ENCODE results near the gene TMEM62. TPM values are rescaled to one million over a fixed set of nuclear protein-coding genes. Genes with fewer than 3 reads are reported as not detected.
"Not testable (repeated sequence)": the region's sequence is repeated elsewhere in the genome, so short reads cannot be mapped to it uniquely, and the experiment has no call there.

Gene TMEM62
- total RNA-seq, 2 donors from 2014 or later, result 16.1 to 71.9 TPM

DNA sequence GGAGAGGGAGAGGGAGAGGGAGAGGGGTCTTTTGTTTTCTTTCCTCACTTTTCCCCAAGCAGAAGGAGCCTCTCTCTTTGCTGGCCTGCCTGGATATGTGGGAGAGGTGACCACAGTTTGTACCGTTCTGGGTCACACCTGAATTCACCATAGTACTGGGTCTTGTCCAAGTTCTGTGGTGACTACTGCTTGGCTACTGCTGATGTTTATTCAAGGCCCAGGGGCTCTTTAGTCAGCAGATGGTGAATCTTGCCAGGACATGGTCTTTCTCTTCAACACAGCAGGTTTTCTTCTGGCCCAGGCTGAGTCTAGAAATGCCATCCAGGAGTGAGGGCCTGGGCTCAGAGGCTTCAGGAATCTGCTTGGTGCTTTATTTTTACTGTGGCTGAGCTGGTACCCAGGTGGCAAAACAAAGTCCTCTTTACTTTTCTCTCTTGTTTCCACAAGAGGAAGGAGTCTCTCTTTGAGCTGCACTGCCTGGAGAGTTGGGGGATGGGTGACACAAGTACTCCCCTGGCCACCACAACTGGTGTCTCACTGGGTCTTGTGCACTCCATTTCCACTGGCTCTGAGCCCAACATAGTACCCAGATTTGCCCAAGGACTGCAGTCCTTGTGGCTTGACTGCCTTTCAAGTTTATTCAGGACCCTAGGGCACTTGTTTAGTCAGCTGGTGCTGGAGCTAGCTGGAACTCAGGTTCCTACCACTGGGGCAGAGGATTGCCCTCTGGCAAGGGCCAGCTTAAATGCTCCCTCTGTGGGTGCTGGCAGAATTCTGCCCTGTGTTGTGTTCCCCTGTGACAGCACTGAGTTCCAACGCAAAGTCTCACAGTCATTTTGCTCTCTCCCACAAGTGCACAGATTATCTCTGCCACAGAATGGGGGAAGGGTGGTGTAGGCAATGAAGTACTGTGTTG is 35.1 kb downstream of the TMEM62 start:
- H3K4me3 ChIP-seq, result no peak overlapping the region
- 58 to 62% methylated on average over 2 of the region's 2 CpGs for WGBS, 2 donors
- no peaks in the 10 kb centered on the region for H3K27me3 ChIP-seq
- ATAC-seq (peak; percentile 45), DNase-seq (peak in 3 of 4 donors; percentile 13 to 70 (median 14))
- TF ChIP-seq POLR2A (IDR thresholded peaks at IDR 0.05), result no peak
- TF ChIP-seq, protein P1, sequence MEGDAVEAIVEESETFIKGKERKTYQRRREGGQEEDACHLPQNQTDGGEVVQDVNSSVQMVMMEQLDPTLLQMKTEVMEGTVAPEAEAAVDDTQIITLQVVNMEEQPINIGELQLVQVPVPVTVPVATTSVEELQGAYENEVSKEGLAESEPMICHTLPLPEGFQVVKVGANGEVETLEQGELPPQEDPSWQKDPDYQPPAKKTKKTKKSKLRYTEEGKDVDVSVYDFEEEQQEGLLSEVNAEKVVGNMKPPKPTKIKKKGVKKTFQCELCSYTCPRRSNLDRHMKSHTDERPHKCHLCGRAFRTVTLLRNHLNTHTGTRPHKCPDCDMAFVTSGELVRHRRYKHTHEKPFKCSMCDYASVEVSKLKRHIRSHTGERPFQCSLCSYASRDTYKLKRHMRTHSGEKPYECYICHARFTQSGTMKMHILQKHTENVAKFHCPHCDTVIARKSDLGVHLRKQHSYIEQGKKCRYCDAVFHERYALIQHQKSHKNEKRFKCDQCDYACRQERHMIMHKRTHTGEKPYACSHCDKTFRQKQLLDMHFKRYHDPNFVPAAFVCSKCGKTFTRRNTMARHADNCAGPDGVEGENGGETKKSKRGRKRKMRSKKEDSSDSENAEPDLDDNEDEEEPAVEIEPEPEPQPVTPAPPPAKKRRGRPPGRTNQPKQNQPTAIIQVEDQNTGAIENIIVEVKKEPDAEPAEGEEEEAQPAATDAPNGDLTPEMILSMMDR (IDR thresholded peaks at IDR 0.05), result no peak
- H3K36me3 ChIP-seq (replicated peaks in 1 of 2; ENCODE audit: insufficient read depth in 1 of 2, low read depth in 2 of 2), result peaks cover under 1 to 2% of the 10 kb centered on the region in 2 donors
- H3K27ac ChIP-seq, result peak overlapping the region in 2 of 4 donors; percentile 19 to 72
- H3K9me3 ChIP-seq, result no peaks in the 10 kb centered on the region
- intact Hi-C loops (cut with DNase I), result no loop called here
- H3K4me1 ChIP-seq, result peaks cover 10% of the 10 kb centered on the region

DNA sequence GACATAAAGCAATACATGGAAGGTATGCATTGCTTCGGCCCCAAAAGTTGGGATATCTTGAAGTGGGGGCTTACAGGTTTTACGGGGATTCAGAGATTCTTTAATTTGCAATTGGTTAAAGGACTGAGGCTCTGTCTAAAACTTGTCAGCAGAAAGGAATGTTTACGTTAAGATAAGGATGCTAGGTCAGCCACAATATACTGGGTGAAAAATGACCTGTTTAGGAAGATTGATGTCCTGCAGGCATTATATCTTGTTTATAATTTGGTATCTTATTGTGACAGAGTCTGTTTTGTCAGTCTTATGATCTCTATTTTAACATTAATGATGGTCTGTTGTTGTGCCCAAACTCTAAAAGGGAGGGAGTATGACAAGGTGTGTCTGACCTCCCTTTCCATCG is 36.5 kb downstream of the TMEM62 start:
- WGBS, 2 donors, result 84 to 85% methylated on average over 4 of the region's 4 CpGs
- intact Hi-C loops (cut with DNase I), result no loop called here
- Histone ChIP-seq H3K27me3 (no peaks in the 10 kb centered on the region), H3K36me3 (replicated peaks in 1 of 2; ENCODE audit: insufficient read depth in 1 of 2, low read depth in 2 of 2) (peaks cover 2 to 6% of the 10 kb centered on the region in 2 donors), H3K4me1 (peaks cover 10% of the 10 kb centered on the region), H3K4me3 (no peak overlapping the region), H3K9me3 (no peaks in the 10 kb centered on the region), H3K27ac (no peak overlapping the region)
- no peak for TF ChIP-seq POLR2A (IDR thresholded peaks at IDR 0.05)
- TF ChIP-seq, protein P1 (IDR thresholded peaks at IDR 0.05), result no peak
- DNase-seq, result no peak
- no peak for ATAC-seq

DNA sequence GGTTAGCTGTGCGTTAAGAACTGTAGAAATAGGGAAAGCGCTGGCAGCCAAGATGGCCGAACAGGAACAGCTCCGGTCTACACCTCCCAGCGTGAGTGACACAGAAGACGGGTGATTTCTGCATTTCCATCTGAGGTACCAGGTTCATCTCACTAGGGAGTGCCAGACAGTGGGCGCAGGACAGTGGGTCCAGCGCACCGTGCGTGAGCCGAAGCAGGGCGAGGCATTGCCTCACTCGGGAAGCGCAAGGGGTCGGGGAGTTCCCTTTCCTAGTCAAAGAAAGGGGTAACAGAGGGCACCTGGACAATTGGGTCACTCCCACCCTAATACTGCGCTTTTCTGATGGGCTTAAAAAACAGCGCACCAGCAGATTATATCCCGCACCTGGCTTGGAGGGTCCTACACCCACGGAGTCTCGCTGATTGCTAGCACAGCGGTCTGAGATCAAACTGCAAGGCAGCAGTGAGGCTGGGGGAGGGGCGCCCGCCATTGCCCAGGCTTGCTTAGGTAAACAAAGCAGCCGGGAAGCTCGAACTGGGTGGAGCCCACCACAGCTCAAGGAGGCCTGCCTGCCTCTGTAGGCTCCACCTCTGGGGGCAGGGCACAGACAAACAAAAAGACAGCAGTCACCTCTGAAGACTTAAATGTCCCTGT is 42.4 kb downstream of the TMEM62 start:
- H3K27ac ChIP-seq; H3K4me1 ChIP-seq; H3K36me3 ChIP-seq (replicated peaks in 1 of 2; ENCODE audit: insufficient read depth in 1 of 2, low read depth in 2 of 2); H3K9me3 ChIP-seq; H3K27me3 ChIP-seq; ATAC-seq; DNase-seq; intact Hi-C loops (cut with DNase I); H3K4me3 ChIP-seq: not testable (repeated sequence)
- WGBS, 2 donors, result 95% methylated on average over 18 to 25 of the region's 25 CpGs

DNA sequence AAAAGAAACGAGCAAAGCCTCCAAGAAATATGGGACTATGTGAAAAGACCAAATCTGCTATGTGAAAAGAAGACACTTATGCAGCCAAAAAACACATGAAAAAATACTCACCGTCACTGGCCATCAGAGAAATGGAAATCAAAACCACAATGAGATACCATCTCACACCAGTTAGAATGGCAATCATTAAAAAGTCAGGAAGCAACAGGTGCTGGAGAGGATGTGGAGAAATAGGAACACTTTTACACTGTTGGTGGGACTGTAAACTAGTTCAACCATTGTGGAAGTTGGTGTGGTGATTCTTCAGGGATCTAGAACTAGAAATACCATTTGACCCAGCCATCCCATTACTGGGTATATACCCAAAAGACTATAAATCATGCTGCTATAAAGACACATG is 43.8 kb downstream of the TMEM62 start:
- H3K4me3 ChIP-seq; ATAC-seq; H3K27me3 ChIP-seq; intact Hi-C loops (cut with DNase I); H3K9me3 ChIP-seq; DNase-seq; H3K27ac ChIP-seq; H3K36me3 ChIP-seq (replicated peaks in 1 of 2; ENCODE audit: insufficient read depth in 1 of 2, low read depth in 2 of 2); H3K4me1 ChIP-seq: not testable (repeated sequence)
- WGBS, 2 donors, result 93 to 100% methylated on average over 2 of the region's 2 CpGs

DNA sequence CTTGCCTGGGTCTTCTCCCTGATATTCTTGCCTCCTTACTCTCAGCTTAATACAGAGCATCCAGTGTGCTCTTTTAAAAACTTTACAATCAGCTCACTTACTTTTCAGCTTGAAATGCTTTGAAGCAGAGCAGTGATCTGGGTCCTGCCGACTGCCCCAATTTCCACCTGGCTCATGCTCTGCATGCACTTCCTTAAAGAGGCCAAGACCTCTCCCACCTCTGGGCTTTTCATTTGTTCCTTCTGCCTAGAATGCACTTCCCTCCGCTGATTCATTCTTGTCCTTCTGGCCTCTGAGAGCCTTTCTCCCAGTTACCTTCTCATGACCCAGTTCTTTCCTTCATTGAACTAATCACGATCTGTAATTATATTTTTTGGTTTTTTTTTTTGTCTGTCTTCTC is 49.9 kb downstream of the TMEM62 start:
- ATAC-seq (no peak), DNase-seq (no peak)
- 82 to 84% methylated on average over 3 of the region's 3 CpGs for WGBS, 2 donors
- H3K4me3 ChIP-seq, result no peak overlapping the region
- no peaks in the 10 kb centered on the region for H3K27me3 ChIP-seq
- H3K9me3 ChIP-seq, result no peaks in the 10 kb centered on the region
- no peaks in the 10 kb centered on the region for H3K36me3 ChIP-seq (replicated peaks in 1 of 2; ENCODE audit: insufficient read depth in 1 of 2, low read depth in 2 of 2)
- intact Hi-C loops (cut with DNase I), result no loop called here
- TF ChIP-seq, protein P1 (IDR thresholded peaks at IDR 0.05), result no peak
- no peak for TF ChIP-seq POLR2A (IDR thresholded peaks at IDR 0.05)
- peaks cover 18% of the 10 kb centered on the region for H3K4me1 ChIP-seq
- no peak overlapping the region for H3K27ac ChIP-seq

Data from body of pancreas (tissue), 4 donors.